ENCODE measurements around the gene OR8I2. TPM values are rescaled to one million over a fixed set of nuclear protein-coding genes. Genes with fewer than 3 reads are reported as not detected.
"Not testable (repeated sequence)": the region's sequence is repeated elsewhere in the genome, so short reads cannot be mapped to it uniquely, and the experiment has no call there.

The OR8I2 gene
- polyA plus RNA-seq (ENCODE audit: insufficient read length) = not detected
- long read RNA-seq, donor 1 = 0 reads
- long read RNA-seq, donor 2 = 0 reads
- long read RNA-seq, donor 3 = 0 reads
- long read RNA-seq, donor 4 = 0 reads
- long read RNA-seq, donor 5 = 0 reads
- long read RNA-seq, donor 6 = 0 reads
- long read RNA-seq, donor 7 = 0 reads
- long read RNA-seq, donor 8 = 0 reads

GRCh38 chr11:56093008-56093407, at the start of gene OR8I2:
Gene OR8I2 (plus strand): TSS chr11:56093308. CDS start chr11:56093308, 0 bp downstream.
- no peak for DNase-seq

DNA sequence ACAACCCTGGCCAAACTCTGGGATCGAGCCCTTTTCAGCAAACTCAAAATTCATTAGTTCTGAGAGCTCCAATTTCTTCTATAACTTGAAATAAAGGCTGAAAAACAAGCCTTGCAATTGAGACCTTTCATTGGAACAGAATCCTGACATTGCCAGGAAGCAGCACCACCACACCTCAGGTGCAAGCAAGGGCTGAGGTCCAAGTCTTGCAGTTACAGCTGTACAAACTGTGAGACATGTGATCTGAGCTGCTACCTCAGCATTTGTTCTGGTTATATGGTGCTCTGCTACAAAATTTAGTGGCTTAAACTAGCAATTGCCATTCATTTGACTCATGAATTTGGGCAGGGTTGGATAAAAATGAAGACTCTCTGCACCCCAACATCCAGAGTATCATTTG, 47.6 kb upstream of the OR8I2 start:
- no peak for DNase-seq

DNA sequence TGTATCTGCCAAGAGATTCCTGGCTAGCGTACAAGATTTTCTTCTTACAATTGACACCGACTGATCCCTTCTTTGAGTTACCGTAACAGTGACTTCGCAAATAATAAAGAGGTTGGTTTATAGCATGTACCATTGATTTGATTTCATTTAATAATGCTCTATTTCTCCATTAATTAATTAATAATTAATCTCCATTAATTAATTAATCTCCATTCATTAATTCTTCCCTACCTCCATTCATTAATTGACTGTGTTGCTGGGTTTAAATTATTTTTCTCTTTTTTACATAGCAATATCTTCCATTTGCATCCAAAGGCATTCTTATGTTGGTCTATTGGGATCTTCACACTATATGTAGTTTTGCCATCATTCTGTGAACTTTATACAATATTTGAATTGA, 44.6 kb upstream of the OR8I2 start:
- DNase-seq = no peak

- DNase-seq = no peak
Observed at GRCh38 chr11:56049487-56049886, 43.6 kb upstream of the OR8I2 start.

- not testable (repeated sequence) for DNase-seq
Observed at GRCh38 chr11:56056366-56056765, 36.7 kb upstream of the OR8I2 start.

DNA sequence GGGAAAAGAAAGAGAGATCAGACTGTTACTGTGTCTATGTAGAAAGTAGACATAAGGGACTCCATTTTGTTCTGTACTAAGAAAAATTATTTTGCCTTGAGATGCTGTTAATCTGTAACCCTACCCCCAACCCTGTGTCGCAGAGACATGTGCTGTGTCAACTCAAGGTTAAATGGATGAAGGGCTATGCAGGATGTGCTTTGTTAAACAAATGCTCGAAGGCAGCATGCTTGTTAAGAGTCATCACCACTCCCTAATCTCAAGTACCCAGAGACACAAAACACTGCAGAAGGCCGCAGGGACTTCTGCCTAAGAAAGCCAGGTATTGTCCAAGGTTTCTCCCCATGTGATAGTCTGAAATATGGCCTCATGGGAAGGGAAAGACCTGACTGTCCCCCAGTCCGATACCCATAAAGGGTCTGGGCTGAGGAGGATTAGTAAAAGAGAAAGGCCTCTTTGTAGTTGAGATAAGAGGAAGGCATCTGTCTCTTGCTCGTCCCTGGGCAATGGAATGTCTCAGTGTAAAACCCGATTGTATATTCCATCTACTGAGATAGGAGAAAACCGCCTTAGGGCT, 35.4 kb upstream of the OR8I2 start:
- not testable (repeated sequence) for DNase-seq

- not testable (repeated sequence) for DNase-seq
Observed at GRCh38 chr11:56058260-56058780, 34.8 kb upstream of the OR8I2 start.

GRCh38 chr11:56066980-56067379, 26.1 kb upstream of the OR8I2 start:
- DNase-seq = no peak

GRCh38 chr11:56089697-56090096, 3.4 kb upstream of the OR8I2 start:
- no peak for DNase-seq

DNA sequence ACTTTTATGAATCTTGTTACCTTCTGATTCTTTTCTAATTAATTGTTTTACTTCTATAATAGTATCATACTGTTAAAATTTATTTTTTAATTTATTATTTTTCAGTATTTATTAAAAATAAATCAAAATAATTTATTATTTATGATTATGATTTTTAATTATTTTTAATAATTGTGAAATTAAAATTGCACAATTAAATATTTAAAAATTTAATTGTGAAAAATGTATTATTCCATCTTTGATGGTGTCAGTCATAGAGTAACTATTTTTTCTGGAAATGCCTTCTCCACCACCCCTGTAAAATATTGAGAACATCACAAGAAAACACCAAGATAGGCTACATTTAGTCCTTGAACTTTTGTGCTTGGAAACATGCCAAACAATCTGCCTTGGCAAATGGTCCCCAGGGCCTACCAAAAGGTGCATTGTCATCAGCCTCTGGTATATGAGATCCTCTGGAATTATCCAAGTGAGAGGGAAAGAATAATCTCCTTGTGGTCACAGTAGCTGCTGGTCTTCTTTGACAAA, 10.2 kb downstream of the OR8I2 start, which contains the start of gene OR8H2:
Gene OR8H2, plus strand, starts transcription at position 478 of the 528 bp plus-strand sequence. CDS start 1,356 bp downstream, outside the sequence.
- no peak for DNase-seq

DNA sequence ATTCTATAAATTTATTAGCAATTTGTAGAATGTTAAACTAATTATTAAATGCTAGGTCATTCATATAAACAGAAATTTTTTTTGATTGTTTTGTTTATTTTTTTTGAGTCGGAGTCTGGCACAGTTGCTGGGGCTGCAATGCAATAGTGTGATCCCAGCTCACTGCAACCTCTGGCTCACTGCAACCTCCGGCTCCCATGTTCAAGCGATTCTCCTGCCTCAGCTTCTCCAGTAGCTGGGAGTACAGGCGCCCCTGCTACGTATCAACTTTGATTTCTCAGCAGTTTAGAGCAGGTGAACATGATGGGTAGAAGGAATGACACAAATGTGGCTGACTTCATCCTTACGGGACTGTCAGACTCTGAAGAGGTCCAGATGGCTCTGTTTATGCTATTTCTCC, 29.0 kb downstream of the OR8I2 start, which contains the start of gene OR8H3:
Gene OR8H3, plus strand, starts transcription at position 301 of the 400 bp plus-strand sequence. Its CDS starts 0 bp downstream, at position 301.
- DNase-seq = no peak

DNA sequence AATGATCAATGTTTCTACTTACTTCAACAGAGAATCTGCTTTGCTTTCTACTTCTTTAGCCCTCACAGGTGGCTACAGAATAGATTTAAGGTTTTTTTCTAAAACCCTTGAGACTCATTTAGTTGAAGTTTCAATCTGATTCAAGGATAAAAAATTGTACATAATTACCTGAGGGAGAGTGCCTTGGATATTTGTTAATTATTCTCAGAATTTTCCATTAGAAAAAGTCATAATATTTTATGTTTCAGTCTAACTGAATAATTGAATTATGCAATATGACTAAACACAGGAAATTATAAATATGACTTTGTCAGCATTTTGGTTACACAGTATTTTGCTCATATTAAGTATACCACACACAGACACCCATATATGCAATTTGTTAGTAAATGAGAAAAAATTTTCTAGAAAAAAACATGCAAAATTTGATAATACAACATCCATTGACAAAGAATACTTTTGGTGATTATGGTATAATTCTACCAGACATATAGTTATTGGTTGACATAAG, 47.1 kb downstream of the OR8I2 start, which contains the start of gene OR8J3:
Gene OR8J3, minus strand, starts transcription at position 51 of the 511 bp plus-strand sequence. CDS start 2,483 bp downstream, outside the sequence.
- DNase-seq = no peak

- not testable (repeated sequence) for DNase-seq
Observed at GRCh38 chr11:56143681-56144080, 50.6 kb downstream of the OR8I2 start.

Other genes with a start within 250 kb of the OR8I2 start
- not detected for gene TRIM51, start 210.0 kb upstream of the OR8I2 start, polyA plus RNA-seq (ENCODE audit: insufficient read length)
- not detected for gene OR5W2, start 178.7 kb upstream of the OR8I2 start, polyA plus RNA-seq (ENCODE audit: insufficient read length)
- not detected for gene OR5I1, start 156.9 kb upstream of the OR8I2 start, polyA plus RNA-seq (ENCODE audit: insufficient read length)
- not detected for gene OR10AG1, start 123.4 kb upstream of the OR8I2 start, polyA plus RNA-seq (ENCODE audit: insufficient read length)
- not detected for gene OR5F1, start 98.7 kb upstream of the OR8I2 start, polyA plus RNA-seq (ENCODE audit: insufficient read length)
- 0.07 TPM for gene OR5AS1, start 65.7 kb upstream of the OR8I2 start, polyA plus RNA-seq (ENCODE audit: insufficient read length)
- not detected for gene OR8H2, start 10.4 kb downstream of the OR8I2 start, polyA plus RNA-seq (ENCODE audit: insufficient read length)
- not detected for gene OR8H3, start 29.1 kb downstream of the OR8I2 start, polyA plus RNA-seq (ENCODE audit: insufficient read length)
- not detected for gene OR8J3, start 46.9 kb downstream of the OR8I2 start, polyA plus RNA-seq (ENCODE audit: insufficient read length)
- gene OR8K5, start 67.0 kb downstream of the OR8I2 start, polyA plus RNA-seq (ENCODE audit: insufficient read length) = not detected
- not detected for gene OR5J2, start 83.3 kb downstream of the OR8I2 start, polyA plus RNA-seq (ENCODE audit: insufficient read length)
- gene OR5T2, start 140.9 kb downstream of the OR8I2 start, polyA plus RNA-seq (ENCODE audit: insufficient read length) = not detected
- gene OR5T3, start 158.9 kb downstream of the OR8I2 start, polyA plus RNA-seq (ENCODE audit: insufficient read length) = not detected
- gene OR5T1, start 180.8 kb downstream of the OR8I2 start, polyA plus RNA-seq (ENCODE audit: insufficient read length) = not detected
- 0.05 TPM for gene OR8H1, start 198.9 kb downstream of the OR8I2 start, polyA plus RNA-seq (ENCODE audit: insufficient read length)
- not detected for gene OR8K3, start 221.8 kb downstream of the OR8I2 start, polyA plus RNA-seq (ENCODE audit: insufficient read length)

Measured in left kidney (tissue), 8 donors.